WERI-Rb-1 (cell line): ENCODE measurements around the gene NIFK.
"Not testable (repeated sequence)": the region's sequence is repeated elsewhere in the genome, so short reads cannot be mapped to it uniquely, and the experiment has no call there.

Source experiments
- DNase-seq: peaks from one replicate; pipeline ENCODE4 v3.0.0-alpha.2; 2020
- H3K27ac ChIP-seq: fragments of 250-450 bp; sonication (Bioruptor Pico); 2 replicates; pipeline ENCODE4 v1.5.1; 2020; ENCODE audit warnings: mild to moderate bottlenecking, moderate library complexity
- H3K27me3 ChIP-seq: fragments of 250-450 bp; sonication (Bioruptor Pico); 2 replicates; pipeline ENCODE4 v1.5.1; 2021; ENCODE audit warnings: mild to moderate bottlenecking, low read depth, moderate library complexity; ENCODE audit not compliant: insufficient read depth, severe bottlenecking
- H3K36me3 ChIP-seq: fragments of 250-450 bp; sonication (Bioruptor Pico); 2 replicates; pipeline ENCODE4 v1.5.1; 2020; ENCODE audit warnings: mild to moderate bottlenecking, moderate library complexity
- H3K4me3 ChIP-seq: 2 replicates; pipeline ENCODE4 v1.5.1; 2011; ENCODE audit warnings: low read depth, mild to moderate bottlenecking, control low read depth, low read length
- H3K9me3 ChIP-seq: fragments of 250-450 bp; sonication (Bioruptor Pico); 2 replicates; pipeline ENCODE4 v1.5.1; 2021; ENCODE audit warnings: mild to moderate bottlenecking, moderate library complexity; ENCODE audit not compliant: severe bottlenecking
- TF ChIP-seq, protein P1 (sequence below): IDR thresholded peaks from 2 replicates; pipeline ENCODE4 v1.5.1; 2011; ENCODE audit warnings: low read depth, mild to moderate bottlenecking, control low read depth, inconsistent platforms, low read length

The NIFK gene

GRCh38 chr2:121696410-121696930, 40.2 kb downstream of the NIFK start:
- Histone ChIP-seq H3K4me3 (no peak overlapping the region), H3K27me3 (no peaks in the 10 kb centered on the region), H3K36me3 (no peaks in the 10 kb centered on the region), H3K9me3 (no peaks in the 10 kb centered on the region), H3K27ac (no peak overlapping the region)
- no peak for DNase-seq
- TF ChIP-seq, protein P1, sequence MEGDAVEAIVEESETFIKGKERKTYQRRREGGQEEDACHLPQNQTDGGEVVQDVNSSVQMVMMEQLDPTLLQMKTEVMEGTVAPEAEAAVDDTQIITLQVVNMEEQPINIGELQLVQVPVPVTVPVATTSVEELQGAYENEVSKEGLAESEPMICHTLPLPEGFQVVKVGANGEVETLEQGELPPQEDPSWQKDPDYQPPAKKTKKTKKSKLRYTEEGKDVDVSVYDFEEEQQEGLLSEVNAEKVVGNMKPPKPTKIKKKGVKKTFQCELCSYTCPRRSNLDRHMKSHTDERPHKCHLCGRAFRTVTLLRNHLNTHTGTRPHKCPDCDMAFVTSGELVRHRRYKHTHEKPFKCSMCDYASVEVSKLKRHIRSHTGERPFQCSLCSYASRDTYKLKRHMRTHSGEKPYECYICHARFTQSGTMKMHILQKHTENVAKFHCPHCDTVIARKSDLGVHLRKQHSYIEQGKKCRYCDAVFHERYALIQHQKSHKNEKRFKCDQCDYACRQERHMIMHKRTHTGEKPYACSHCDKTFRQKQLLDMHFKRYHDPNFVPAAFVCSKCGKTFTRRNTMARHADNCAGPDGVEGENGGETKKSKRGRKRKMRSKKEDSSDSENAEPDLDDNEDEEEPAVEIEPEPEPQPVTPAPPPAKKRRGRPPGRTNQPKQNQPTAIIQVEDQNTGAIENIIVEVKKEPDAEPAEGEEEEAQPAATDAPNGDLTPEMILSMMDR, result no peak

GRCh38 chr2:121695171-121695451, 41.6 kb downstream of the NIFK start:
- TF ChIP-seq, protein P1, result no peak
- no peaks in the 10 kb centered on the region for H3K36me3 ChIP-seq
- H3K4me3 ChIP-seq, result no peak overlapping the region
- DNase-seq, result no peak
- H3K9me3 ChIP-seq, result no peaks in the 10 kb centered on the region
- no peak overlapping the region for H3K27ac ChIP-seq
- H3K27me3 ChIP-seq, result no peaks in the 10 kb centered on the region

GRCh38 chr2:121694398-121695170, 42.1 kb downstream of the NIFK start:
- H3K9me3 ChIP-seq, result no peaks in the 10 kb centered on the region
- no peaks in the 10 kb centered on the region for H3K27me3 ChIP-seq
- H3K36me3 ChIP-seq, result no peaks in the 10 kb centered on the region
- no peak overlapping the region for H3K4me3 ChIP-seq
- H3K27ac ChIP-seq, result no peak overlapping the region
- TF ChIP-seq, protein P1, result no peak
- no peak for DNase-seq

GRCh38 chr2:121690572-121690971, 46.1 kb downstream of the NIFK start:
- DNase-seq, H3K36me3 ChIP-seq, H3K4me3 ChIP-seq, H3K27ac ChIP-seq, H3K9me3 ChIP-seq, H3K27me3 ChIP-seq: not testable (repeated sequence)

DNA sequence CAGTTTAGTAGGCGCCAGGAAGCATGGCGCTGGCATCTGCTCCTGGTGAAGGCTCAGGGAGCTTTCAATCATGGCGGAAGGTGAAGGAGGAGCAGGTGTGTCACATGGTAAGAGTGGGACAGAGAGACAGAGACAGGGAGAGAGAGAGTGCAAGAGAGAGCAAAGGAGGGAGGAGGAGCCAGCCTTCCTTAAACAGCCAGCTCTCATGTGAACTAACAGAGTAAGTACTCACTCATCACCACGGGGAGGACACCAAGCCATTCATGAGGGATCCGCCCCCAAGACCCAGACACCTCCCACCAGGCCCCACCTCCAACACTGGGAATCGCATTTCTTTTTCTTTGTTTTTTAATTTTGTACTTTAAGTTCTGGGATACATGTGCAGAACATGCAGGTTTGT, 46.6 kb downstream of the NIFK start:
- Histone ChIP-seq H3K9me3 (no peaks in the 10 kb centered on the region), H3K36me3 (no peaks in the 10 kb centered on the region), H3K4me3 (no peak overlapping the region), H3K27me3 (no peaks in the 10 kb centered on the region), H3K27ac (no peak overlapping the region)
- TF ChIP-seq, protein P1, result no peak
- DNase-seq, result no peak

- Histone ChIP-seq H3K27ac (no peak overlapping the region), H3K36me3 (no peaks in the 10 kb centered on the region), H3K9me3 (no peaks in the 10 kb centered on the region), H3K4me3 (no peak overlapping the region), H3K27me3 (no peaks in the 10 kb centered on the region)
- peak; percentile 24 for DNase-seq
- TF ChIP-seq, protein P1, result peak; percentile 25; the same call in 1 of the 2 replicates
These were observed 47.3 kb downstream of the NIFK start for GRCh38 chr2:121689356-121689755.
